ENCODE measurements around the gene NPM3.
A peak's percentile ranks its signal among the peaks of the same experiment; 100 is the strongest.

NPM3 gene

GRCh38 chr10:101782811-101783735, at the start of gene NPM3:
TSS of gene NPM3 (minus strand) at chr10:101783446. CDS start at chr10:101783390, 56 bp downstream.
- DNase-seq: peak; percentile 26 to 62

- DNase-seq: no peak
Observed at GRCh38 chr10:101832325-101832771, 49.1 kb upstream of the NPM3 start.

- no peak for DNase-seq
Observed at GRCh38 chr10:101831169-101831811, 48.0 kb upstream of the NPM3 start.

GRCh38 chr10:101830322-101831168, 47.3 kb upstream of the NPM3 start:
- peak; percentile 31 to 49 for DNase-seq

GRCh38 chr10:101829561-101830315, 46.5 kb upstream of the NPM3 start:
- DNase-seq: no peak

- DNase-seq: no peak
Observed at GRCh38 chr10:101828766-101829551, 45.7 kb upstream of the NPM3 start.

- DNase-seq: no peak
Observed at GRCh38 chr10:101827919-101828600, 44.8 kb upstream of the NPM3 start.

GRCh38 chr10:101826852-101827434, 43.7 kb upstream of the NPM3 start:
- no peak for DNase-seq

GRCh38 chr10:101824736-101825135, 41.5 kb upstream of the NPM3 start:
- DNase-seq: no peak

- peak in 1 of 2 experiments; percentile 63 for DNase-seq
Observed at GRCh38 chr10:101818872-101819633, 35.8 kb upstream of the NPM3 start.

GRCh38 chr10:101818119-101818871, 35.0 kb upstream of the NPM3 start, which contains the start of gene OGA:
TSS of gene OGA (minus strand) at chr10:101818444. CDS start at chr10:101818022, 422 bp downstream.
- DNase-seq: peak; percentile 91 to 92

- no peak for DNase-seq
Observed at GRCh38 chr10:101817337-101818118, 34.3 kb upstream of the NPM3 start.

- no peak for DNase-seq
Observed at GRCh38 chr10:101816913-101817336, 33.7 kb upstream of the NPM3 start.

GRCh38 chr10:101816376-101816775, 33.1 kb upstream of the NPM3 start:
- DNase-seq: no peak

GRCh38 chr10:101814466-101815071, 31.3 kb upstream of the NPM3 start:
- no peak for DNase-seq

GRCh38 chr10:101812606-101813005, 29.4 kb upstream of the NPM3 start:
- DNase-seq: no peak

GRCh38 chr10:101807158-101807557, 23.9 kb upstream of the NPM3 start:
- no peak for DNase-seq
